ENCODE data around the gene NECTIN1.

Gene NECTIN1

DNA sequence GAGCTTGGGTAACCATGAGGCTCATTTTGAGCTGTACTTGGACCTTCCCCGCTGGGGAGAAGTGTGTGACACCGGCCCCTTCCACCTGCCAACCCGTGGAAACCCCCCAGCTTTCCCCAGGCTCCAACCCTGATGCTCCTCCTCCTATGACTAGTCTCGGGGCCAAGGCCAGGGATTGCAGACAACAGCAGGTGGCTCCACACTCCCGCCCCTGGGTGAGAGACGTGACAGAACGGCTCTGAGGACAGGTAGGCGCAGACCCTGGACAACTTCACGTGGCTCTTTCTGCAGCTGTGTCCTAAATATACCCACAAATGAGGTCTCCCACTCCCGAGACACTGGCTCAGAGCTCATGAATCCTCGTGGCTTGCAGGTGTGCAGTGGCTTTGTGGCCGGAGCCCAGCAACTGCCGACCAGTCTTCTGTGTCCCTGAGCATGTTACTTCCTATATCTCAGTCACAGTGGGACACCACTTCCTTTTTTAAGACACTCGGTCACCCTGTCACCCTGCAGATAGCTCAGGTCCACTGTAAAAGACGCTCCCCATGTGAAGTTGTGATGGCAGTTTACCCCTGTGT lies 55.2 kb downstream of the NECTIN1 start:
- Mint-ChIP-seq H3K36me3 (ENCODE audit: insufficient read depth) (no peaks in the 10 kb centered on the region), H3K4me1 (peaks cover 15% of the 10 kb centered on the region), H3K27ac (ENCODE audit: low read depth) (peak overlapping the region; percentile 18), H3K4me3 (no peak overlapping the region), H3K9me3 (no peaks in the 10 kb centered on the region), H3K27me3 (peaks cover 9% of the 10 kb centered on the region)
- DNase-seq (ENCODE audit: low spot score in 2 of 2) (no peak), ATAC-seq (replicated peaks; ENCODE audit: extremely low read depth, poor library complexity, severe bottlenecking) (peak; percentile 32)

DNA sequence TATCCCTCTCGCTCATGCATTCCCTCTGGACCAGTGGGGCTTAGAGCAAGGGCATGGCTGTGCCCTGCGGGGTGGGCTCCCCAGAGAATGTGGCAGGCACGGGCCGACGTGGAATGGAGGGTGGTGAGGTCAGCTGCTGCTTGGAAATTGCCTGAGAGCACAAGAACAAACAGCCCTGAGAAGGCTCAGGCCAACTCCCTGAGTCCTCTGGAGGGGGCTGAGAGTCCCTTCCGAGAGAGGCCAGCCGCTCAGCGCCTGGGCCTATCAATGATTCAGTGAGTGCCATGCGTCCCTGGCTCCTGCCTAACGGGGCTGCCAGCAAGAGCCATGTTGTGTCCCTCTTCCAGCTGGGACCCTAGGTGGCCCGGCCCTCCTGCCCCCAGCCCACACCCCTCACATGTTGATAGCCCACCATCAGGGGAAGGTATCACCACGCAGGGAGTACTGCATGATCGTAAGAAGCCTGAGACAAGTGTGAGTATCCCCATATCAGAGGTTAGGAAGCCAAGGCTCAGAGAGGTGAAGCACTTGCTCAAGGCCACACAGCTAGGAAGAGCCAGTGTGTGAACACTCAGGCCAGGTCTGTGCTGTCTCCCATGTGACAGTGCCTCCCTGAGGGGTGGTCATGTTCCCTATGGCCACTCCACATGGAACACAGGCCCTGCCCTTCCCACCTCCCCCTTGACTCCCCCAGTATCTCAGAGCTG lies 55.8 kb downstream of the NECTIN1 start:
- ATAC-seq (replicated peaks; ENCODE audit: extremely low read depth, poor library complexity, severe bottlenecking), result no peak
- Mint-ChIP-seq H3K4me3 (no peak overlapping the region), H3K27ac (ENCODE audit: low read depth) (no peak overlapping the region)

GRCh38 chr11:119672597-119672996 lies 56.4 kb downstream of the NECTIN1 start:
- peaks cover 9% of the 10 kb centered on the region for H3K27me3 Mint-ChIP-seq
- H3K4me1 Mint-ChIP-seq, result peaks cover 15% of the 10 kb centered on the region
- no peak for ATAC-seq (replicated peaks; ENCODE audit: extremely low read depth, poor library complexity, severe bottlenecking)
- no peaks in the 10 kb centered on the region for H3K36me3 Mint-ChIP-seq (ENCODE audit: insufficient read depth)
- H3K27ac Mint-ChIP-seq (ENCODE audit: low read depth), result no peak overlapping the region
- no peak overlapping the region for H3K4me3 Mint-ChIP-seq
- H3K9me3 Mint-ChIP-seq, result no peaks in the 10 kb centered on the region
- DNase-seq (ENCODE audit: low spot score in 2 of 2), result no peak

More for the DNA sequence above, 55.8 kb downstream of the NECTIN1 start:
- H3K27me3 Mint-ChIP-seq, result peaks cover 9% of the 10 kb centered on the region
- H3K9me3 Mint-ChIP-seq, result no peaks in the 10 kb centered on the region
- no peaks in the 10 kb centered on the region for H3K36me3 Mint-ChIP-seq (ENCODE audit: insufficient read depth)
- no peak for DNase-seq (ENCODE audit: low spot score in 2 of 2)
- H3K4me1 Mint-ChIP-seq, result peaks cover 15% of the 10 kb centered on the region

- DNase-seq (ENCODE audit: low spot score in 2 of 2) (no peak), ATAC-seq (replicated peaks; ENCODE audit: extremely low read depth, poor library complexity, severe bottlenecking) (no peak)
- Mint-ChIP-seq H3K4me3 (no peak overlapping the region), H3K36me3 (ENCODE audit: insufficient read depth) (no peaks in the 10 kb centered on the region), H3K9me3 (no peaks in the 10 kb centered on the region), H3K27me3 (peaks cover 9% of the 10 kb centered on the region), H3K4me1 (peaks cover 15% of the 10 kb centered on the region), H3K27ac (ENCODE audit: low read depth) (no peak overlapping the region)
These were observed 57.4 kb downstream of the NECTIN1 start for GRCh38 chr11:119671561-119672015.

GRCh38 chr11:119671051-119671450 lies 57.9 kb downstream of the NECTIN1 start:
- Mint-ChIP-seq H3K27me3 (peaks cover 9% of the 10 kb centered on the region), H3K27ac (ENCODE audit: low read depth) (no peak overlapping the region), H3K4me3 (no peak overlapping the region), H3K4me1 (peaks cover 15% of the 10 kb centered on the region), H3K9me3 (no peaks in the 10 kb centered on the region), H3K36me3 (ENCODE audit: insufficient read depth) (no peaks in the 10 kb centered on the region)
- DNase-seq (ENCODE audit: low spot score in 2 of 2) (no peak), ATAC-seq (replicated peaks; ENCODE audit: extremely low read depth, poor library complexity, severe bottlenecking) (no peak)

DNA sequence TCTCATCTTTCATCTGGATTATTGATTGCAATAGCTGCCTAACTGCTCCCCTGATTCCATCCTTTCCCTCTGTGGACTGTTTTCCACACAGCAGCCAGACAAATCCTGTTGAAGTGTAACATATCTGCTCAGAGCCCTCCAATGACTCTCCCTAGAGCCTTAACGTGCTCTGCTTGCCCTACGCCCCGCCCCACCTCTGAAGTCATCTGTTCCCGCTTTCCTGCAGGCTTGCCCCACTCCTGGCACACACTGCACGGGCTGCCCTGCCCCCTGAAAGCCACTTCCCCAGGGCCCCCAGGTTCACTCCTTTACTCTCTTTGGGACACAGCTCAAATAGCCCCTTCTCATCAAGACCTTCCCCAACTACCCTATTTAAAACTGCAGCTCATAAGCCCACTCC lies 59.5 kb downstream of the NECTIN1 start:
- Mint-ChIP-seq H3K36me3 (ENCODE audit: insufficient read depth) (no peaks in the 10 kb centered on the region), H3K4me1 (peaks cover 10% of the 10 kb centered on the region), H3K27me3 (peaks cover 9% of the 10 kb centered on the region), H3K4me3 (no peak overlapping the region), H3K9me3 (no peaks in the 10 kb centered on the region), H3K27ac (ENCODE audit: low read depth) (peak overlapping the region; percentile 50)
- DNase-seq (ENCODE audit: low spot score in 2 of 2) (no peak), ATAC-seq (replicated peaks; ENCODE audit: extremely low read depth, poor library complexity, severe bottlenecking) (no peak)

GRCh38 chr11:119668676-119669075 lies 60.3 kb downstream of the NECTIN1 start:
- no peak overlapping the region for H3K27ac Mint-ChIP-seq (ENCODE audit: low read depth)
- H3K4me3 Mint-ChIP-seq, result no peak overlapping the region
- DNase-seq (ENCODE audit: low spot score in 2 of 2), result no peak
- no peaks in the 10 kb centered on the region for H3K36me3 Mint-ChIP-seq (ENCODE audit: insufficient read depth)
- ATAC-seq (replicated peaks; ENCODE audit: extremely low read depth, poor library complexity, severe bottlenecking), result no peak
- H3K27me3 Mint-ChIP-seq, result peaks cover 1% of the 10 kb centered on the region
- H3K9me3 Mint-ChIP-seq, result no peaks in the 10 kb centered on the region
- peaks cover 2% of the 10 kb centered on the region for H3K4me1 Mint-ChIP-seq

GRCh38 chr11:119666463-119667131 lies 62.4 kb downstream of the NECTIN1 start:
- Mint-ChIP-seq H3K9me3 (no peaks in the 10 kb centered on the region), H3K27me3 (no peaks in the 10 kb centered on the region), H3K4me3 (no peak overlapping the region), H3K36me3 (ENCODE audit: insufficient read depth) (no peaks in the 10 kb centered on the region), H3K4me1 (no peaks in the 10 kb centered on the region), H3K27ac (ENCODE audit: low read depth) (no peak overlapping the region)
- ATAC-seq (replicated peaks; ENCODE audit: extremely low read depth, poor library complexity, severe bottlenecking) (peak; percentile 36), DNase-seq (ENCODE audit: low spot score in 2 of 2) (peak; percentile 21 to 47)

DNA sequence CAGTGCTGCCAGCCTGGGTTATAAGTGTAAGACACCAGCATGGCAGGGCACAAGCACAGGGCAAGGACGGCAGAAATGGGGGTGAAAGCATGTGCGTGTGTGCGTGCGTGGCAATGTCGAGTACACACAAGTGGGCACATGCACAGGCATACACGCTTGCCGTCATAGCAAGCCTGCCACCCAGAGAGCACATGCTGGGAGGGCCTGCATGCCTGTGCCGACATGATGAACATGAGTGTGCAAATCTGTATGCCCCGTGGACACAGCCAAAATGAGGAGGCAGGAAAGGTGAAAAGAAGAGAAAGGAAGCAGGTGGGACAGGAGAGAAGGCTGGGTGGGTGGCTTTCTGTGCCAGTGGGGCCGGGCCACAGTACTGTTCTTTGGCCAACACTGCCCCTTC lies 62.9 kb downstream of the NECTIN1 start:
- no peaks in the 10 kb centered on the region for H3K36me3 Mint-ChIP-seq (ENCODE audit: insufficient read depth)
- H3K4me1 Mint-ChIP-seq, result no peaks in the 10 kb centered on the region
- no peaks in the 10 kb centered on the region for H3K9me3 Mint-ChIP-seq
- no peak overlapping the region for H3K4me3 Mint-ChIP-seq
- no peak overlapping the region for H3K27ac Mint-ChIP-seq (ENCODE audit: low read depth)
- no peak for DNase-seq (ENCODE audit: low spot score in 2 of 2)
- no peaks in the 10 kb centered on the region for H3K27me3 Mint-ChIP-seq
- no peak for ATAC-seq (replicated peaks; ENCODE audit: extremely low read depth, poor library complexity, severe bottlenecking)

GRCh38 chr11:119664701-119665420 lies 64.1 kb downstream of the NECTIN1 start:
- Mint-ChIP-seq H3K4me3 (no peak overlapping the region), H3K27me3 (peaks cover 6% of the 10 kb centered on the region), H3K4me1 (no peaks in the 10 kb centered on the region), H3K36me3 (ENCODE audit: insufficient read depth) (no peaks in the 10 kb centered on the region), H3K27ac (ENCODE audit: low read depth) (no peak overlapping the region), H3K9me3 (no peaks in the 10 kb centered on the region)
- no peak for ATAC-seq (replicated peaks; ENCODE audit: extremely low read depth, poor library complexity, severe bottlenecking)
- DNase-seq (ENCODE audit: low spot score in 2 of 2), result no peak

GRCh38 chr11:119664063-119664572 lies 64.9 kb downstream of the NECTIN1 start:
- Mint-ChIP-seq H3K27ac (ENCODE audit: low read depth) (no peak overlapping the region), H3K9me3 (no peaks in the 10 kb centered on the region), H3K4me3 (no peak overlapping the region), H3K4me1 (no peaks in the 10 kb centered on the region), H3K27me3 (peaks cover 8% of the 10 kb centered on the region), H3K36me3 (ENCODE audit: insufficient read depth) (no peaks in the 10 kb centered on the region)
- DNase-seq (ENCODE audit: low spot score in 2 of 2), result no peak
- no peak for ATAC-seq (replicated peaks; ENCODE audit: extremely low read depth, poor library complexity, severe bottlenecking)

DNA sequence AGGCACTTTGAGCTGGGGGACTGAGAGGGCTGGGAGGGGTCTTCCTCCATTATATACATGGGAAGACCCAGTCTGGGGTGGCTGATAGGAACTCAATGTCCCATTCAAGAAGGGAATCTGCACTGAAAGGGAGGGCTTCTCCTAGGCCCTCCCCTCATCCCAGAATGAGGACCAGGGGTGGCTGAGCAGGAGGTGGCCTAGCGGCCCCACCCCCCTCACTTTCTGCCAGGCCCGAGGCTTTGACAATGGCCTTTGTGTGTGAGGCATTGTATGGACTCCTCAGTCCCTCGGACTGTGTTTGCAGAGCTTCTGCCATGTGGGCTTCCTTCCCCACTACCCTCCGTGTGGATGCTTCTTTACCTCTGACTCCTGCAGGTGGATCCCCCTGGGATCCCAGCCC lies 65.7 kb downstream of the NECTIN1 start:
- Mint-ChIP-seq H3K36me3 (ENCODE audit: insufficient read depth) (no peaks in the 10 kb centered on the region), H3K9me3 (no peaks in the 10 kb centered on the region), H3K27ac (ENCODE audit: low read depth) (no peak overlapping the region), H3K4me1 (no peaks in the 10 kb centered on the region), H3K27me3 (peaks cover 8% of the 10 kb centered on the region), H3K4me3 (no peak overlapping the region)
- DNase-seq (ENCODE audit: low spot score in 2 of 2), result no peak
- no peak for ATAC-seq (replicated peaks; ENCODE audit: extremely low read depth, poor library complexity, severe bottlenecking)

Measured in central memory CD8-positive, alpha-beta T cell (primary cell).